Mesendoderm (in vitro differentiated cells): ENCODE measurements around the gene MIS12.

Source experiments
- DNase-seq: peaks from one replicate; pipeline ENCODE4 v3.0.0; 2013
- H2AK5ac ChIP-seq: 2 replicates; pipeline ENCODE4 v1.6.1; 2013; ENCODE audit warnings: low read length, inconsistent platforms
- H2BK120ac ChIP-seq: 2 replicates; pipeline ENCODE4 v1.6.1; 2013; ENCODE audit warnings: low read depth, mild to moderate bottlenecking, low read length, moderate library complexity, mixed read lengths
- H2BK15ac ChIP-seq: replicated peaks from 2 replicates; pipeline ENCODE4 v1.6.1; 2013; ENCODE audit warnings: low read depth, mild to moderate bottlenecking, moderate library complexity
- H2BK5ac ChIP-seq: 2 replicates; pipeline ENCODE4 v1.6.1; 2013; ENCODE audit warnings: low read length, inconsistent platforms
- H3K18ac ChIP-seq: 2 replicates; pipeline ENCODE4 v1.6.1; 2013; ENCODE audit warnings: mild to moderate bottlenecking, low read length, mixed read lengths
- H3K23ac ChIP-seq: one replicate; pipeline ENCODE4 v1.6.1; 2013; ENCODE audit warnings: low read length
- H3K27ac ChIP-seq: 2 replicates; pipeline ENCODE4 v1.5.1; 2013; ENCODE audit warnings: low read depth, mild to moderate bottlenecking, inconsistent platforms, low read length, moderate library complexity
- H3K27me3 ChIP-seq: 2 replicates; pipeline ENCODE4 v1.6.1; 2013; ENCODE audit warnings: low read length, control low read depth, mild to moderate bottlenecking, inconsistent platforms; ENCODE audit not compliant: insufficient read depth, poor library complexity
- H3K36me3 ChIP-seq: 2 replicates; pipeline ENCODE4 v1.6.1; 2013; ENCODE audit warnings: low read length, inconsistent platforms; ENCODE audit not compliant: control insufficient read depth, insufficient read depth
- H3K4ac ChIP-seq: one replicate; pipeline ENCODE4 v1.6.1; 2013; ENCODE audit warnings: low read depth, mild to moderate bottlenecking, low read length, moderate library complexity
- H3K4me1 ChIP-seq: 2 replicates; pipeline ENCODE4 v1.6.1; 2013; ENCODE audit warnings: low read depth, low read length, inconsistent platforms; ENCODE audit not compliant: control insufficient read depth
- H3K4me2 ChIP-seq: 2 replicates; pipeline ENCODE4 v1.6.1; 2013; ENCODE audit warnings: low read length
- H3K4me3 ChIP-seq: 2 replicates; pipeline ENCODE4 v1.5.1; 2013; ENCODE audit warnings: mild to moderate bottlenecking, low read length
- H3K56ac ChIP-seq: one replicate; pipeline ENCODE4 v1.6.1; 2013; ENCODE audit warnings: low read length
- H3K79me1 ChIP-seq: 2 replicates; pipeline ENCODE4 v1.6.1; 2013; ENCODE audit warnings: low read length, inconsistent platforms
- H3K79me2 ChIP-seq: 2 replicates; pipeline ENCODE4 v1.6.1; 2013; ENCODE audit warnings: mild to moderate bottlenecking, low read length; ENCODE audit not compliant: control insufficient read depth, insufficient read depth
- H3K9ac ChIP-seq: 2 replicates; pipeline ENCODE4 v1.6.1; 2013; ENCODE audit warnings: low read length, inconsistent platforms
- H4K5ac ChIP-seq: one replicate; pipeline ENCODE4 v1.6.1; 2013; ENCODE audit warnings: low read length
- H4K8ac ChIP-seq: one replicate; pipeline ENCODE4 v1.6.1; 2013; ENCODE audit warnings: low read depth, mild to moderate bottlenecking, control low read depth, low read length, moderate library complexity
- WGBS: extraction: QIAGEN DNeasy Blood & Tissue Kit; methylation state at CpG from one replicate; pipeline ENCODE4 v1.1.7; 2013; ENCODE audit warnings: low lambda C conversion rate, missing lambda C conversion rate; ENCODE audit not compliant: insufficient coverage; ENCODE audit errors: extremely low coverage; 5-methylcytosine and 5-hydroxymethylcytosine counted together

MIS12 gene

DNA sequence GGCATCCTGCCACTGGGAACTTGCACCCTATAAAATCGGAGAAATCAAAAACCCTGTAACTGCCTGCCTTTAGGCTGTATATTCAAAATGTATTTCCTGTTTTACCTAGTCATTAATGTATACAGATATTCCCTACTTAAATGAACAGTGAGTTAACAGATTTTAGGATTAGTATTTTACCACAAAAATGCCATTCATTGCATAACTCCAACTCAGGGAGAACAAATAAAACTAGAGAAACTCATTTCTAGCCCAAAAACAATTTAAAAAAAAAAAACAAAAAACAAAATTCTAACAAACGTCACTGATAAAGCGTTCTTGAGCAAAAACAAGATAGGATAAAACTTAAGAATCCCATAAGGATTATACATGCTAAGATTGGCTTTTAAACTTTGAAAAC, 13.9 kb upstream of the MIS12 start:
- Histone ChIP-seq H3K56ac (no peak overlapping the region), H3K79me1 (peaks cover 2% of the 10 kb centered on the region), H2BK120ac (no peak overlapping the region), H3K18ac (no peak overlapping the region), H4K8ac (no peak overlapping the region), H2BK5ac (no peak overlapping the region), H3K9ac (no peak overlapping the region), H2AK5ac (no peak overlapping the region), H3K79me2 (peaks cover 11% of the 10 kb centered on the region), H3K36me3 (peaks cover 3% of the 10 kb centered on the region), H3K4ac (no peak overlapping the region), H4K5ac (no peak overlapping the region), H3K23ac (no peak overlapping the region), H2BK15ac (no peak overlapping the region), H3K4me1 (no peaks in the 10 kb centered on the region), H3K27me3 (no peaks in the 10 kb centered on the region), H3K4me3 (no peak overlapping the region), H3K27ac (no peak overlapping the region), H3K4me2 (no peak overlapping the region)
- no peak for DNase-seq
- WGBS = 100% methylated on average over 2 of the region's 3 CpGs

DNA sequence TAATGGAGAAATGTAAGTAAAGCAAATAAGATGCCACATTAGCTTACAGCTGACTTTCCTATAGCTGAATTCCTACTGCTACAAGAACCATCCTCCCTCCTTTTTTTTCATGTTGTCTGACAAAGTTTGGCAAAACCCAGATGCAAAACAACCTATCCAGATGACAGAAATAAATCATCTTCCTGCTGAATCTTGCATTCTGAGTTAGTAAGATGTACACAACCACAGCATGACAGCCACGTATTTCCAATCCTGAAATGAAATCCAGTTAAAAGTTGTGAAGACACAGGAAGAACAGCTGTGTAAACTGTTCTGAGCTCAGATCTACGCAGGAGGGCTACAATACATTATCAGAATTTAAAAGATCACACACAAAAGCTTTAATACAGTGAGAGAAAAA, 12.5 kb upstream of the MIS12 start:
- Histone ChIP-seq H3K9ac (no peak overlapping the region), H2BK15ac (no peak overlapping the region), H3K4me2 (no peak overlapping the region), H2AK5ac (no peak overlapping the region), H3K4me1 (no peaks in the 10 kb centered on the region), H2BK120ac (no peak overlapping the region), H3K4me3 (no peak overlapping the region), H4K5ac (no peak overlapping the region), H3K27ac (no peak overlapping the region), H3K79me1 (peaks cover 2% of the 10 kb centered on the region), H3K4ac (no peak overlapping the region), H3K18ac (no peak overlapping the region), H3K27me3 (no peaks in the 10 kb centered on the region), H3K36me3 (peaks cover 5% of the 10 kb centered on the region), H2BK5ac (no peak overlapping the region), H3K79me2 (no peaks in the 10 kb centered on the region), H3K56ac (no peak overlapping the region), H3K23ac (no peak overlapping the region), H4K8ac (no peak overlapping the region)
- no peak for DNase-seq
- no CpG with 5 or more reads among the region's 2 CpGs for WGBS

DNA sequence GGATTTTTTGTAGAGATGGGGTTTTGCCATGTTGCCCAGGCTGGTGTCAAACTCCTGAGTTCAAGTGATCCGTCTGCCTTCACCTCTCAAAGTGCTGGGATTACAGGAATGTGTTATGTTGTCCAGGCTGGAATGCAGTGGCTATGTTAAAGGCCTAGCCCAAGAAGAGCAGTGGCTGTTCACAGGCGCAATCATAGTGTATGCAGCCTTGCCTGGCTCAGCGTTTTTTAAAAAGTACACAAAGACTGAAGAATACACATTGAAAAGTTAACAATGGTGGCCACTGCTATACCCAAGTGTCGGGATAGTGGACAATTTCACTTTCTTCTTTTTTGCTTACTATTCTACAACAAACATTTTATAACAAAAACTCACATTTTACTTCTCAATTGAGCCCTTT, 7.4 kb upstream of the MIS12 start:
- no CpG with 5 or more reads among the region's 4 CpGs for WGBS
- Histone ChIP-seq H3K4me2 (no peak overlapping the region), H3K79me1 (peaks cover 9% of the 10 kb centered on the region), H2BK5ac (no peak overlapping the region), H3K18ac (no peak overlapping the region), H2BK15ac (no peak overlapping the region), H3K4me1 (no peaks in the 10 kb centered on the region), H3K4ac (no peak overlapping the region), H3K56ac (no peak overlapping the region), H3K27me3 (no peaks in the 10 kb centered on the region), H3K23ac (no peak overlapping the region), H3K4me3 (no peak overlapping the region), H4K8ac (no peak overlapping the region), H3K9ac (no peak overlapping the region), H3K79me2 (peaks cover 6% of the 10 kb centered on the region), H3K27ac (no peak overlapping the region), H4K5ac (no peak overlapping the region), H3K36me3 (peaks cover 9% of the 10 kb centered on the region), H2AK5ac (no peak overlapping the region), H2BK120ac (no peak overlapping the region)
- DNase-seq = no peak

DNA sequence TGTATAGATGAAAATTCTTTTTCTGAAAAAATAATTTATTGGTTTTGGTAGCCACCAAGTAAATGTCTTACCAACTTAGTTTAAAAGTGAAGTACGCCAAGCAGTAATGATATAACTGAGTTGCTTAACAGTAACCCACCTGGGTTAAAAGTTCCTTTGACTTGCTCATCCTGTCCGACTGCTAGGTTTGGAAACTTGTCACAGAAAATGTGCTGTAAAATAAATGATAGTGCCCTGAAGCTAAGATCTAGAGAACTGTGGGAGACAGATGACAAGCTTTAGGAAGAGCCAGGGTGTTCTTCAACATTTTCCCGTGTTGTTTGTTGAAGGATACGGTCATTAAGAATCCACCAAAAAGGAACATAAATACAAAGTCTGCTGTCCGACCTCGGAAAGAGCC, 5.4 kb upstream of the MIS12 start:
- Histone ChIP-seq H4K8ac (no peak overlapping the region), H3K27ac (no peak overlapping the region), H3K9ac (no peak overlapping the region), H2BK5ac (no peak overlapping the region), H4K5ac (no peak overlapping the region), H3K79me2 (peaks cover 20% of the 10 kb centered on the region), H3K4ac (no peak overlapping the region), H3K4me2 (no peak overlapping the region), H3K4me1 (no peaks in the 10 kb centered on the region), H3K4me3 (no peak overlapping the region), H3K56ac (no peak overlapping the region), H3K23ac (no peak overlapping the region), H2AK5ac (no peak overlapping the region), H3K27me3 (no peaks in the 10 kb centered on the region), H3K36me3 (peaks cover 8% of the 10 kb centered on the region), H3K79me1 (peaks cover 12% of the 10 kb centered on the region), H2BK15ac (no peak overlapping the region), H2BK120ac (no peak overlapping the region), H3K18ac (no peak overlapping the region)
- no peak for DNase-seq
- no CpG with 5 or more reads among the region's 6 CpGs for WGBS

DNA sequence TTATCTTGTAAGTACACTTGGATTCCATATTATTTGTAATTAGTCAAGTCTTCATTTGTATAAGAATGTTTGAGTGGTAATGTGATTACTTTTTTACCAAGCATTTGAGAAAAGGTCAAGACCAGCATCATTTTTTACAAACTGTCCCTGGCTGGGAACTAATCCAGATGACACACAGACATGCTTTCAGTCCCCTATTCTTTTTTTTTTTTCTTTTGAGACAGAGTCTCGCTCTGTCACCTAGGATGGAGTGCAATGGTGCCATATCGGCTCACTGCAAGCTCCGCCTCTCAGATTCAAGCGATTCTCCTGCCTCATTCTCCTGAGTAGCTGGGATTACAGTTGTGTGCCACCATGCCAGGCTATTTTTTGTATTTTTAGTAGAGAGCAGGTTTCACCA, 4.9 kb upstream of the MIS12 start:
- Histone ChIP-seq H2BK15ac (no peak overlapping the region), H3K56ac (no peak overlapping the region), H4K8ac (no peak overlapping the region), H2BK120ac (no peak overlapping the region), H2BK5ac (no peak overlapping the region), H3K18ac (no peak overlapping the region), H3K36me3 (peaks cover 8% of the 10 kb centered on the region), H3K79me1 (peaks cover 12% of the 10 kb centered on the region), H3K4me2 (no peak overlapping the region), H3K23ac (no peak overlapping the region), H3K4ac (no peak overlapping the region), H3K9ac (no peak overlapping the region), H3K27me3 (no peaks in the 10 kb centered on the region), H3K4me1 (no peaks in the 10 kb centered on the region), H4K5ac (no peak overlapping the region), H3K4me3 (no peak overlapping the region), H2AK5ac (no peak overlapping the region), H3K79me2 (peaks cover 20% of the 10 kb centered on the region), H3K27ac (no peak overlapping the region)
- DNase-seq = no peak
- WGBS = no CpG with 5 or more reads among the region's 4 CpGs
